Measurements from ENCODE around the gene SAMM50.
A peak's percentile ranks its signal among the peaks of the same experiment; 100 is the strongest.

Gene SAMM50

DNA sequence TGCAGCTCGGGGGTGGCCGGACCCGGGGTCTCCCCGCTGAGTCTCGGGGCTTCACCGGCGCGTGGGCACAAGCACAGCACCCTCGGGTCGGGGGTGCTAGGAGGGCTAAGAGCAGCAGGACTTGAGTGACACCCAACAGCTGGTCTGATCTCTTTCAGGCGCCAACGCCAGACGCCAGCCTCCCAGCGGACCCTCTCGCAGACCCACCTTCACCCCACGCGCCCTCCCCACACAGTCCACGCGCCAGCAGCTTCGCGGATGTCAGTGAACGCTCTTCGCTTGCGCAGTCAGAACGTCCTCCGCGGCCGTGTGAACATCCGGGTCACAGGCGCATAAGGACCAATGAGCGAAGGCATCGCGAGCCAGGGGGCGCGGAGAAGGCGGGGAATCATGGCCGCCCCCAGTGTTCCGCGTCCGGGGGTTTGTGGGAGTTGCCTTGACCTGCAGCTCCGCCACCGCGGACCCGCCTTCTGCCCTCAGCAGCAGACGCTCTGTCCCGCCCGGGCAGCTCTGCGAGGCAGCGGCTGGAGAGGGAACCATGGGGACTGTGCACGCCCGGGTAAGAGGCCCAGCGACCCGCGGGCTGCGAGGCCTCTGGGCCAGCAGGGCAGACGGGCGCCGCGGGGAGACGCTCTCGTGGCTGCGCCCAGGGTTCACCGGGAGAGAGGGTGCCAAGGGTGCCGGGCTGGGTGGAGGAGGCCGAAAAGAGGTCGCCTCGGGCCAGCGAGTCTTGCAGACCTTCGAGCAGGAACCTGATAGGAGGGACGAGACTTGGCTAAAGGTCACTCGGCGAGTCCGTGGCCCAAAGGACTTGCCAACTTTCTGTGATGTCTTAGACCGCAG, at the start of gene SAMM50:
Gene SAMM50, plus strand, starts transcription at position 403 of the 843 bp plus-strand sequence. Its CDS starts 136 bp downstream, at position 539.
- peak; percentile 74 to 96 (median 91) for DNase-seq

DNA sequence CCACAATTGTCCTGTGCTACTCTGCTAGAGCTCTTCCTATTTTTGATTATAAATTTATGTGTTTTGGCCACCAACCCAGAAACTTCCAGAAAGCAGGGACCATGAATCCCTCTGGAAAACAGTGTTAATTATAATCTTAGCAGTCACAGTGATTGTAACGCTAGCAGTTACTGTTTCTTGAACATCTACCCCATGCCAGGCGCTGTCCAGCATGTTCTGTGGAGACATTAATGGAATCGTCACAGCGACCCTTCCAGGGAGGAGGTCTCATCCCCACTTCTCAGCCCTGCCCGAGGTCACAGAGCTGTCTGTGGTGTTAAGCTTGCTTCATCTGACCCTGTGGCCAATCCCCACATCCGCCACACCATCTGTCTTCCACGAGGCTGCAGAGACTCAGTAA, 49.6 kb upstream of the SAMM50 start:
- DNase-seq: no peak

DNA sequence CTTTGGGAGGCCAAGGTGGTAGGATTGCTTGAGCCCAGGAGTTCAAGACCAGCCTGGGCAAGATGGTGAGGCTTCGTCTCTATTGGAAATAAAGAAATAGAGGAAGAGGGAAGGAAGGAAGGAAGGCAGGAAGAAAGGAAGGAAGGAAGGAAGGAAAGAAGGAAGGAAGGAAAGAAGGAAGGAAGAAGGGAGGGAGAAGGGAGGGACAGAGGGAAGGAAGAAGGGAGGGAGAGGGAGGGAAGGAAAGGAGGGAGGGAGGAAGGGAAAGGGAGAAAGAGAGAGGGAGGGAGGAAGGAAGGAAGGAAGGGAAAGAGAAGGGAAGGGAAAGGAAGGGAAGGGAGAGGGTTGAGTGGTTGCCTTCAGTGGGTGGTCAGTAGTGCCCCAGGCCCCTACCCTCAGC, 45.5 kb upstream of the SAMM50 start:
- no peak for DNase-seq

DNA sequence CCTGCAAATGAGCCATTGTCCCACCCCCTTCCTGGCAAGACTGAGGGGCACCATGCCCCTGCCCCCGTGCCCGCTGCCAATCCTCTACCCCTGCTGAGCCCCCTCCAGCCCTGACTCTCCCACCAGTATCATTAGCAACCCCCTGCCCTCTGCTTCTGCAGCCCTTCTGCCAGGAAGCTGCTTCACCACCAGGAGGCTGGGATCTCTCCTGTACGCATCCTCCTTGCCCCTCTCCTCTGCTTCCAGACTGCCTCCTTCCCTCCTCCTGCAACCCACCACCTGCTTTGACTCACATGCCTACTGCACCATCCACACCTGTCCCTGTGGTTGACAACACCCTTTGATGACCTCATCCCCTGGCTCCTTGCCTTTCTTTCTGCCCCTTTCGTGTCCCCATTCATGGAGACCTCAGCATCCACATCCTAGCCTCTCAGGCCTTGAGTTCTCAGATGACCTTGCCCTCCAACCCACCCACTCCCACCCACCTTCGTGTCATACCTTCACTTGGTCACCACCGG, 45.0 kb upstream of the SAMM50 start:
- DNase-seq: no peak

DNA sequence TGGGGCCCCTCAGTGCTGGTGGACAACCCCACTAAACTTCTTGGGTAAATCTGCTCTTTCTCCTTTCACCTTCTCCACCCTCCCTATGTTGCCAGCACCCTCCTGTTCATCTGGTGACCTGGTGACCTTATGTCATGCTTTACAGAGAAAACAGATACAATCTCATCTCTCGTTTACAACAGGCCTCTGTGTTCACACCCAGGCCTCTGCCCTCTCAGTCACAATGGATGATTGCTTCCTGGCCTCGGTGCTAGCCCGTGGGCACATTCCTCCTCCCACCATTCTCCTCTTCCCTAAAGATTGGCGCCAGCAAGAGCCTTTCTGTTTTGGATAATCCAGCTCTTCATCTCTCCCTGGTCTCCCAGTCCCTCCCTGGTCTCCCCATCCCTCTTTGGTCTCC, 43.9 kb upstream of the SAMM50 start:
- DNase-seq: no peak

DNA sequence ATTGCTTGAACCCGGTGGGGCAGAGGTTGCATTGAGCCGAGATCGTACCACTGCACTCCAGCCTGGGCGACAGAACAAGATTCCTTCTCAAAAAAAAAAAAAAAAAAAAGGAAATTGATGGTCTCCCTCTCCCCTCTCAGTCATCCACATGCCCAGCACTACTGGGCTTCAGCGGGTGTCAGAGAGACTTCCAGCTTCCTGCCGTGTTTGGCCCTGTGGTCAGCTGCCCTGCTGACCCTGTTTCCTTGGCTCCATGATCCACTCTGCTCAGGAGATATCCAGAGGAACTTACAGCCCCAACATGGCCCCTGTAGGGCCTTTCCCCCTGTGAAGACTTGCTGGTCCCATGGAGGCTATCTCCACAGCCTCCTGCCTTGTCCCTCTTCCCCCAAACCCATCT, 37.7 kb upstream of the SAMM50 start:
- DNase-seq: no peak

DNA sequence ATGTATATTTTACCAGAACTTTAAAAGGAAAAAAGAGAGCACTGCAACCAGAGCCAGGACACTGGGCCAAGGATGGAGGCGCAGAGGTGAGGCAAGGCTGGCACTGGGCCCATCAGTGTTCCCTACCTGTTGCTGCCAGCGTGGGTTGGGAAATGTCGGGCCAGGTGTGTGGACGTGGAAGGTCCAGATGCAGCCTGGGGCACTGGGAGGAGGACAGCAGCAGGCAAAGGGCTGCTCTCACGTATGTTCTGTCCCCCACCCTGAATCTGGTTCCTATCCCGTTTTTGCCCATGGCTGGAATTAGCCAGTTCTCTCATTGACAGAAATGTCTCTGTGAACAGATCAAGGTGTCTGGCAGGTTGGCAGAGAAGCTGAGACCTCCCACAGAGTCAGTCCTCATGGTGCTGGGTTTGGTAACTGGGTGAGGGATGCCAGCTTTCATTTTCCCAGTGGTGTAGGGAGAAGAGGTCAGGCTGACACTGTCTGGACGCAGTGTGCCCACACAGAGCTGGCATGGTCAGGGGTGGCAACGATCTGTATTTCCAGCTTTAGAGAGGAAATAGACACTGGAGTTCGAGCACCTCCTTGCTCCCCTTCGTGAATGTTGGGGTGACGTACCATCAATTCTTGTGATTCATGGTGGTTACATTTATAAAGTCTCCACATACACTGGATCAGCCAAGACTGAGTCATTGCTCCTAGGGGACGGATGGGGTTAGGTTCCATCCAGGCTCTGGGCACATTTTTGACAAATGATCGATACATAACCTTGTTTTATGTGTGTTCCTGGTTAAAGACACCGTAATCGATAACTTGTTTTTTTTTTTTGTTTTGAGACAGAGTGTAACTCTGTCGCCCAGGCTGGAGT, 35.9 kb upstream of the SAMM50 start:
- DNase-seq: no peak

DNA sequence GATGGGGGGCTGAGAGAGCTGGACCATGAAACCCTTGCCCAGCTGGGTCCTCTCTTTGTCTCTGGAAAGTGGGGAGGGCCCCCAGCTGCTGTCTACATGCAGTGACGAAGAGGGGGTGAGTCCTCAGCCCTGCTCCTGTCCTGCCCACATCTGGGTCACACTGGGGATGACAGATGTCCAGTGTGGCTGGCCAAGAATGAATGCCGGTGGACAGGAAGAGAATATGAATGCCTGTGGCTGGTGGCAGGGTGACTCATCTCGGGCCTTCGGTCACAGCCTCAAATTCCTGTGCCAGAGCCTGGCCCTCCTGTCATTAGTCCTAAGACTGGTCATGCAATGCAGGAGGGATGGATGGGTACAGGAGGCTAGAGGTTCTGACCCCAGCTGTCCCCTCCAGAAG, 33.9 kb upstream of the SAMM50 start:
- DNase-seq: peak in 22 of 58 donors; percentile 6 to 72 (median 28)

DNA sequence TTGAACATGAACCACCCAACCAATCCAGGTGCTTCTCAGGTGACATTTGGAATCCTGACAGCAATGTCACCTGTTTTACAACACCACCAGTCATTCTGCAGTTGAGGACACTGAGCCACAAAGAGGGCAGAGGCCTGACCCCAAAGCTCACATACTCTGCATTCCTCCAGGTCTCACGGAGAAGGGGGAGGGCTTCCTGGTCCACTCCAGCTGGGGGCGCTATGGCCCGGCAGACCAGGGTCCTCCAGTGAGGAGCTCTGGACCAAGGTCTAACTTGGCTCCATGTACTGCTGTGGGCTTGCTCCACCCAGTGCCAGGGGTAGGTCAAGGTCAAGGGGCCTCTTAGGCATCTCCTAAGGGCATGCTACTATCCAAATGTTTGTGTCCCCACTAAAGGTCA, 33.1 kb upstream of the SAMM50 start:
- DNase-seq: no peak

DNA sequence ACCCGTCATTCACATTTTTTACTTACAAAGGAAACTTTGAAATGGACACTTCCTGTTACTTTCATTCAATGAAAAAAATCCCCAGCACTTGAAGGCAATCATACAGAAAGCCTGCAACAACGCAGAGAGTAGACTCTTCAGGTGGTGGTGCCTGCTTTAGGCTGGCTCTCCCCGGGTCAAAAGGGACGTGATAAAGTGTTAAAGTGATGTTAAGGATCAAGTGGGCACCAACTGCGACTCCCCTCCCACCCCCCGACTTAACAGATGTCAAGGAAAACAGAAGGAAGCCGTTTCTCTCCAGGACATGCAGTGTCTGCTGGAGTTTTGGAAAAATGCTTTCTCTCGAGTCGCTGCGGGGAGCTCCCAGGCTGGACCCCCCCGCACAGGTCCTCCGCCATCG, 32.1 kb upstream of the SAMM50 start:
- DNase-seq: no peak

DNA sequence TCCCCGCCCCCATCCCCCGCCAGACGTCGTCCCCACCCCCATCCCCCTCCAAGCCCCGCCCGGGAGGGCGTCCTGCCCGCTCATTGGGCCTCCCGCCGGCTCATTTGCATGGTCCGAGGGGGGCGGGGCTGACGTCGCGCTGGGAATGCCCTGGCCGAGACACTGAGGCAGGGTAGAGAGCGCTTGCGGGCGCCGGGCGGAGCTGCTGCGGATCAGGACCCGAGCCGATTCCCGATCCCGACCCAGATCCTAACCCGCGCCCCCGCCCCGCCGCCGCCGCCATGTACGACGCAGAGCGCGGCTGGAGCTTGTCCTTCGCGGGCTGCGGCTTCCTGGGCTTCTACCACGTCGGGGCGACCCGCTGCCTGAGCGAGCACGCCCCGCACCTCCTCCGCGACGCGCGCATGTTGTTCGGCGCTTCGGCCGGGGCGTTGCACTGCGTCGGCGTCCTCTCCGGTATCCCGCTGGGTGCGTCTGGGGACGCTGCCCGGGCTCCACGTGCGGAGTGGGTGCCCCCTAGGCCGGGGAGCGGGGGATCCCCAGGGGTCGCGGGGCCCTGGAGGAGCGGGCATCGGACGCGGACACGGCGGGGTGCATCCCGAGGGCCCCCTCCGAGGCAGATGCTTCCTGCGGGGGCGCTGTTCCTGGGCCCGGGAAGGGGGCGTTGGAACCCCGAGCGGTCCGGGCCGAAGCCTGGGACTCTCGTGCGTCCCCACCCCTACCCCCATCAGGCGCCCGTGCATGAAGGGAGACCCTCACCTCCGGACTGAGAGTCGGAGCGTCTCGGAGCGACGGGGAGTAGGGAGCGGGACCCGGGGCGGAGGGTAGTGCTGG, 31.4 kb upstream of the SAMM50 start, which contains the start of gene PNPLA3:
Gene PNPLA3, plus strand, starts transcription at position 175 of the 834 bp plus-strand sequence. Its CDS starts 107 bp downstream, at position 282.
- peak; percentile 14 to 94 (median 83) for DNase-seq

DNA sequence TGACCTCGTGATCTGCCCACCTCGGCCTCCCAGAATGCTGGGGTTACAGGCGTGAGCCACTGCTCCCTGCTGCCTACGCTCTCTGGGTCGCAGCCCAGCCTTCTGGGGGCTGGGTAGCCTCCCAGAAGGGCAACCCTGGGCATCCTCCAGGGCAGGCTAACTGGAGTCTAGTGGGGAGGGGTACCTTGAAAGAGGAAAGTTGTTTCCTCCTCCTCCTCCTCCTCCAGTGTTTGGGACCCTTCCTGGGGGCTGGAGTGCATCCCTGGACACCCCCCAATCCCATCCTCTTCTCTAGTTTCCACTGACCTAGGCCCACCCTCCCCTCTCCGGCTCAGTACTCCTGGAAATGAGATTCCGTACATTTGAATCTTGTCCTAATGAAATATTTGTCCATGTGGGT, 30.4 kb upstream of the SAMM50 start:
- DNase-seq: no peak

DNA sequence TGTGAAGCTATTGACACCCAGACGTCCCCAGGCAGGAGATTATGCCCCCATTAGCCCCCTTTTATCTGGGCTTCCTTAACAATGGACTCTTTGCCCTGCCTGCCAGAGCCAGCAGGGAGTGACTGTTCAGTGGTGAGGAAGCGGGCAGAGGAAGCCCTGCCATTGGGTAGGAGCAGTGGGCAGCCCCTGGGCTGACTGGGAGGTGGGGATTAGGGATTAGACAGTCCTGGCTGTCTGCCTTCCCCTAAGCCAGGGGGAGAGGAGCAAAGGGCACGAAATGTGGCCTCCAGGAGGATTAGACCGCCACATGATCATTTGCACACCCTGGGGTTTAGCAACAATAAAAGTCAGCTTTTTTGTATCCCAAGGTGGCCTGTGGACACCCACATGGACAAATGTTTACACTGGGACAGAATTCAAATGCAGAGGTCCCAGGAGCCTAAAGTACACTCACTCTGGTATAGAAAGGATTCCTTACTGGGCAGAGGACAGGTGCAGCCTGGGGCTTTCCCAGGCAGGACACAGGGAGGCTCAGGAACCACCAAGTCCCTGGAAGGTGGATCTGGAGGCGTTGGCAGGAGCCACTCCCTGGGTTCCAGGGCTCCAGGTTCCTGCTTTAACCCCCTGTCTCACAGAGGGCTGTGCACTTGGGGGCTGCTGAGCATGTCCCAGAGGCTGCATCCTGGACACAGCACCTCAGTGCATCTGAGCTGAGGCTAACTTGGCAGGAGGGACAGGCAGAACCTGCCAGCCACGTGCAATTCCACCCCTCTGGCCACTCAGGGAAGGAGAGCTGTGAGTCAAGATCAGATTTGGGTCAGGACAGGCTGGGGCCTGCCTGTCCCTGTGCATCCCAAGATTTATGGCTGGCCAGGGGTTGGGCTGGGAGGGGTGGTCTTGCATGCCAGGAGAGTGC, 29.6 kb upstream of the SAMM50 start:
- peak in 9 of 58 donors; percentile 6 to 42 (median 10) for DNase-seq

DNA sequence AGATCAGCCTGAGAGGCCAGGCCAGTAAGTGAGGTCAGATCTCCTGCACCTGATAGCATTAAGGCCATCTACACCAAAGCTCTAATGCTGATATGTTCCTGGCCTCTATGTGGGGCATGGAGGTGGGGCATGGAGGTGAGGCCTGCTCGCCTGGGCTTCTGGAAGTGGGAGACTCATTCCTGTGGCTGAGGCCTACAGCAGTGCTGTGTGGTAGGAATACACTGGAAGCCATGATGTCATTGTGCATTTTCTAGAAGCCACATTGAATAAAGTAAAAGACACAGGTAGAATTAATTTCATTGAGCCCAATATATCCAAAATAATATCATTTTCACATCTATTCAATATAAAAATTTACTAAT, 28.9 kb upstream of the SAMM50 start:
- no peak for DNase-seq

DNA sequence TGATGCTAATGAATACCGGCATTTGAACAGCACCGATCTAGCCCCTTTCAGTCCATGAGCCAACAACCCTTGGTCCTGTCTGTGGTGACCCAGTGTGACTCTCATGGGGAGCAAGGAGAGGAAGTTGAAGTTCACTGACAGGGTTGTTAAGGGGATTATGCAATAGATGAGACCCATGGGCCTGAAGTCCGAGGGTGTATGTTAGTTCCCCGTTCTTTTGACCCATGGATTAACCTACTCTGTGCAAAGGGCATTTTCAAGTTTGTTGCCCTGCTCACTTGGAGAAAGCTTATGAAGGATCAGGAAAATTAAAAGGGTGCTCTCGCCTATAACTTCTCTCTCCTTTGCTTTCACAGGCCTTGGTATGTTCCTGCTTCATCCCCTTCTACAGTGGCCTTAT, 26.8 kb upstream of the SAMM50 start:
- no peak for DNase-seq

DNA sequence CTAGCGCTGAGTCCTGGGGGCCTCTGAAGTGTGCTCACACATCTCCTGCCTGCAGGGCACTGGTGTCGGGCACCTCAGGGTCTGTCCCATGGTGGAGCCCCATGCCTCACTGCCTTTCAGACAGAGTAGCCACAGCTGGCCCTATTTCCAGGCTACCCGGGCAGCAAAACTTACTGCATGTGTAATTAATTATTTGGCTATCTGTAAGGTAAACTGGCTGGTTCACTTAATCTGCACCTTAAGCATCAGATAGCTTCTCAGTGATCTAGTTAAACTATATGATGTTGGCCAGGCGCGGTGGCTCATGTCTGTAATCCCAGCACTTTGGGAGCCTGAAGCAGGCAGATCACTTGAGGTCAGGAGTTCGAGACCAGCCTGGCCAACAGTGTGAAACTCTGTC, 26.3 kb upstream of the SAMM50 start:
- DNase-seq: no peak

DNA sequence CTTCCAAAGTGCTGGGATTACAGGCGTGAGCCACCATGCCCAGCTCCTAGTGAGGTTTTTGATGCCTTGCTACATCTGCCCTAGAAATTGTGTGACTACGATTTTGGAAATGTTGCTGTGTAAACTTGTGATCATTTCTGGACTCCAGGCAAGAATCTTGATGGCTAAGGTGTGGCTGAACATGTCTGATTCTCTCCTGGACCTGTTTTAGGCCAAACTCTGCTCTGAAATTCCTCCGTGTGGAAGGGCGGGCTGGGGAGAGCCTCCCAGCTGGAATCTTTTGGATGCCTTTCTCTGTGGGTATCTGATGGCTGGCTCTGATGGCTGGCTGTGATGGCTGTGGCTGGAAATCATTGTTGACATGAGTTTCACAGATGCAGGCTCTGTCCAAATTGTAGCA, 23.5 kb upstream of the SAMM50 start:
- DNase-seq: no peak

DNA sequence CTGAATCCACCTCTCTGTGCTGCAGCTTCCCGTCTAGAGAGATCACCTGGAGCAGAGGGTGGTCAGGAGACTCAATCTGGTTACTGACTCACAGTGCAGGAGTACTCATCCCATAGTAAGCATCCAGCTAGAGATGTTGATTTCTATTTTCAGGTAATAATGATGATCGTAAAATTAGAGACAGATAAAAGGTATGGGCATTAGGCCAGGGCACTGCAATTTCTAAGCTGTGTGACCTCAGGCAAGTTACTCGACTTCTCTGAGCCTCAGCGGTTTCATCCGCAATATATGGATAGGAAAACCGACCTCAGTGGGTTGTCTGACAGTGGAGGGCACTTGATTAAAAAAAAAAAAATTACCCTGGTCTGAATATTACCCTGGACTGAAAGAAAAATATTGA, 13.8 kb upstream of the SAMM50 start:
- no peak for DNase-seq

DNA sequence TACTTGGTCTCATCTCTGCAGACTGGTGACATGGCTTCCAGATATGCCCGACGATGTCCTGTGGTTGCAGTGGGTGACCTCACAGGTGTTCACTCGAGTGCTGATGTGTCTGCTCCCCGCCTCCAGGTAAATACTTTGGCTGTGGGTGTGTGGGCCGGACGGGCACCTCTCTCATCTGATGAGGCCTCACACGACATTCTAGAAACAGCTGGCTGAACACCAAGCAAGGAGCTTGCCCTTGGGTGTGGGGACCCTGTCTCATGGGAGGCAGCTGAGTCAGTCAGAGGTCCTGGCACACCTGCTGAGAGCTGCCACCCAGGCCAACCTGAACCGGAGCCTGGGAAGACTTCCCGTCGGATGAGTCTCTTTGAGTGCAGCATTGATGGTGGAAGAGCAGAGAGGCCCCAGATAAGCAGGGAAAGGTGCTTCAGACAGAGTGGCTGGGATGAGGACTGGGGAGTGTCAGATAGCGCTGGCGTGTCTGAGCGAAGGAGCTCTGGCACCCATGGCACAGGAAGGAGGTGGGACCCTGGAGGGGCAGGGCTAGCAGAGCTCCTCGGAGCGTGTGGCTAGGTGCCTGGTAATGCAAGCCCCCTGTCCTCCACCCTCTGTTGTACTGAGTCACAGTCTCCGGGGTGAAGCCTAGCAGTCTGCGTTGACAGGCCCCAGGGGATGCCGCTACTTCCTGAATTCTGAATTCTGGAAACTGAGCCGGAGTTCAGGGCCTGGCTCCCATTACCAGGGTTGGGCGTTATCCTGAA, 10.4 kb upstream of the SAMM50 start:
- DNase-seq: no peak

Measured in anterior cingulate cortex (tissue), 58 donors.